H7 (cell line): ENCODE data around the gene CRACDL. TPM values are rescaled to one million over a fixed set of nuclear protein-coding genes. Genes with fewer than 3 reads are reported as not detected.

ENCODE experiments used
- DNase-seq: peaks from one replicate; pipeline ENCODE4 v3.0.0; 2012
- H3K27me3 ChIP-seq: 2 replicates; pipeline ENCODE4 v1.6.0; 2011; ENCODE audit warnings: mild to moderate bottlenecking, low read length; ENCODE audit not compliant: control insufficient read depth, insufficient read depth
- H3K36me3 ChIP-seq: replicated peaks from 2 replicates; pipeline ENCODE4 v1.5.1; 2011; ENCODE audit warnings: low read length; ENCODE audit not compliant: control insufficient read depth, insufficient read depth
- H3K4me3 ChIP-seq: 2 replicates; pipeline ENCODE4 v1.5.1; 2011; ENCODE audit warnings: low read depth, mild to moderate bottlenecking, control low read depth, low read length, moderate library complexity; ENCODE audit not compliant: insufficient read depth
- total RNA-seq: library from RNA; depleted of rRNA; stranded (reverse); fragments of >200 nt; shearing (Covaris generic); gene quantifications from 2 replicates; pipeline ENCODE4 v1.2.3, GENCODE V29; 2014

The CRACDL gene
- total RNA-seq, 1 experiment from 2014 or later, result 0.24 TPM

DNA sequence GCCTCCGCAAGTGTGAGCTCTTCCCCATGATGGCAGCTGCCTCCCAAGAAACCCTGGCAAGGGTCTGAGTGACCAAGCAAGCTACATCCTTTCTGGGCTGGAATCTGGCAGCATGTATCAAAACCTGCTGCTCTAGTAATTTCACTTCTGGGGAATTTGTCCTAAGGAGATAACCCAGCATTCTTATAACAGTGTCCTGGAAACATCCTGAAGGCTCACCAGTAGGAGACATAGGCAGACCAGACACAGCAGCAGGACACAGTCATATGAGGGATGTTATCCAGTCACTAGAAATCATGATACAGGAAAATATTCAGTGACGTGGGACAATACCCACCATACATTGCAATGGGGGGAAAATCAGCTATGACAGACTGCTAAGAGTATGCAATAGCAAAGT lies 64.5 kb downstream of the CRACDL start:
- Histone ChIP-seq H3K27me3 (no peaks in the 10 kb centered on the region), H3K36me3 (no peaks in the 10 kb centered on the region), H3K4me3 (no peak overlapping the region)
- no peak for DNase-seq

DNA sequence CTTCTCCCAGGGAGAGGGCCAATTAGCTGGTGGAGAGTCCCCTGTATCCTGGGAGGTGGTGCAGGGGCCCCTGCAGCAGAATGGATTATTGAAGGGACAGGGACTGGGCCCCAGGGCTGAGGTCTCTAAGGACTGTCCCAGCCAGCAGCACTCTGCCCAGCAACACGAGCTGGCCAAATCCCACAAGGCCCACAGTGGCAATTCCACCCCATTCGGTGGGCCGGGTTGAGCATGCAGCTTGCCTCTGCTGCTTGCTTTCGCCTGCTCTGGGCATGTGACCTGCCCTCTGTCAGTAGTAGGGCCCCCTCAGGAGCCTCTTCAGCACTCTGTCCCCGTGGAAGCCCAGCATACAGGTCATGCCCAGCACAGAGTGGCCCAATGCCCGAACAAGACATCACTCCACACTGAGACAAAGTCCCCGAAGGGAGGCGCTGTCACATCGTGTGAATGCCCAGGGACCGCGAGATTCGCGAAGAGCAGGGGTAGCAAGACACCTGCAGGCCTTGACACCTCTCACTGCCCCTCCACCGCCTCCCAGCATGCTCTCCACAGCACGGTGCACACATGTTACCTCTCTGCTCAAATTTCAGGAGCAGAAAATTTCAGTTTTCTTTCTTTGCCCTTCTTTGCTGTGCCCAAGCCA lies 65.4 kb downstream of the CRACDL start:
- DNase-seq, result peak; percentile 51
- H3K36me3 ChIP-seq, result no peaks in the 10 kb centered on the region
- H3K27me3 ChIP-seq, result no peaks in the 10 kb centered on the region

DNA sequence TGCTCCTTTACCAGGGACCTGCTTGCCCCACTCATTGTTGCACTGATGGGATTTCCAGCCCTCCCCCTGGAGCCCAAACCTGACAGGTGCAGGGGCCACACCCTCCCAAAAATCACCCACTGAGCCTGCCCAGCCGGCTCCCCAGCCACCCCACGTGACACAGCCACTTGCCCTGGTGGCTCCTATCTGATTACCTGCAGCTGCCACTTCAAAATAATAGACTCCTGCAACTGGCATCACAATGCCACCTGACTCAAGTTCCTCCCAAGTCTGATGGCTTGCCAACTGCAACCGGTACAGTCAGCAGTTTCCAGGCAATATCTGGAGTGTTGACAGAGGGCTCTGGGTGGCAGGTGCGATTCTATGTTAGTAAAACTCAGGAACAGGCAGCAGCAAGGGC lies 66.2 kb downstream of the CRACDL start:
- H3K27me3 ChIP-seq, result no peaks in the 10 kb centered on the region
- no peak for DNase-seq
- H3K4me3 ChIP-seq, result no peak overlapping the region
- no peaks in the 10 kb centered on the region for H3K36me3 ChIP-seq

More for the DNA sequence above, 65.4 kb downstream of the CRACDL start:
- H3K4me3 ChIP-seq, result no peak overlapping the region

DNA sequence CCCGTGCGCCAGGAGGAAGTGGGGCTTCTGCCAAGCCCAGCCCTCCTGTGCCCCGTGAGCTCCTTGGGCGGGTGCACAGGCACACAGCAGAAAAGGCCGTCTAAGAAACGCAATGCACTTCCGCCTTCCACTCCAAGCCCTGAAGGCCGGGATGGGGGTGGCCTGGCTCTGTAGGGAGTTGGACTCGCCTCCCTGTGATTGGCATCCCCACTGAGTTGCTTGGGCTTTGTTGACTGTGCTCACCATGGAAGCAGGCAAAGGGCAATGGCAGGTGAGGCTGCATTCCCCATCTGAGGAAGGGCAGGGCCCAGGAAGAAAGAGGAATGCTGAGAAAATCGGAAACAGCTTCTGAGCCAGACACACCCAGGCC lies 66.8 kb downstream of the CRACDL start:
- Histone ChIP-seq H3K4me3 (no peak overlapping the region), H3K36me3 (no peaks in the 10 kb centered on the region), H3K27me3 (no peaks in the 10 kb centered on the region)
- DNase-seq, result peak; percentile 48

DNA sequence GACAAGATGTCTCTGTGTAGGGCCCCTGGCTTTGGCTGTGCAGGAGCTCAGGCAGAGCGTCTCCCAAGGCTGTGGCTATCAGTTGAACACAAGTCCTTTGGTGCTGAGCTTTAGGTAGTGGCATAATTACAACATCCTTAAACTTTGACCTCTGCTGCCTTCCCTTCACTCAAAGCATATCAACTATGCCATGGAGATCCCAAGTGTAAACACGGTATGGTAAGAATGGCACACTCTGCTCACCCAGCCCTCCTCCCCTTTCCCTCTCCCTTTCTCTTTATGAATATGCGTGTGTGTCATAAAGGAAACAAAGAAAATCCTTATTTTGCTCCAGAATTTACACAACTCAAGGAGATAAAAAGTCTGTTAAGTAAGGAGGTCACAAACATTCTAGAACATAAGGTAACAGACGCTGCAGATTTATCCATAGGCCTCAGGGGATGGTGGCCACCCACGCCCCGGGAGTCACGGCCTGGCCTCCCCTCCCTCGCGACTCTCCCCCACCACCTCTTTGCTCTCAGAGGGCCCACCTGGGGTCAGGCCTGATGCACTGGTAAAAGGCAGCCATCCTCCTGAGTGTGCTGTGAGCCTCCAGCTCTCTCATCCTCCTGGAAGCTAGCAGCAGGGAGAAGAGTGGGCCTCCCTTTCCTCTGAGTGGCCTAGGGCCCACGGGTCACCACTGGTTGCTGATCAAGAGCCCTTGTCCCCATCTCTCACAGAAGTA lies 67.3 kb downstream of the CRACDL start:
- no peak overlapping the region for H3K4me3 ChIP-seq
- no peaks in the 10 kb centered on the region for H3K36me3 ChIP-seq
- H3K27me3 ChIP-seq, result no peaks in the 10 kb centered on the region
- peak; percentile 48 for DNase-seq

DNA sequence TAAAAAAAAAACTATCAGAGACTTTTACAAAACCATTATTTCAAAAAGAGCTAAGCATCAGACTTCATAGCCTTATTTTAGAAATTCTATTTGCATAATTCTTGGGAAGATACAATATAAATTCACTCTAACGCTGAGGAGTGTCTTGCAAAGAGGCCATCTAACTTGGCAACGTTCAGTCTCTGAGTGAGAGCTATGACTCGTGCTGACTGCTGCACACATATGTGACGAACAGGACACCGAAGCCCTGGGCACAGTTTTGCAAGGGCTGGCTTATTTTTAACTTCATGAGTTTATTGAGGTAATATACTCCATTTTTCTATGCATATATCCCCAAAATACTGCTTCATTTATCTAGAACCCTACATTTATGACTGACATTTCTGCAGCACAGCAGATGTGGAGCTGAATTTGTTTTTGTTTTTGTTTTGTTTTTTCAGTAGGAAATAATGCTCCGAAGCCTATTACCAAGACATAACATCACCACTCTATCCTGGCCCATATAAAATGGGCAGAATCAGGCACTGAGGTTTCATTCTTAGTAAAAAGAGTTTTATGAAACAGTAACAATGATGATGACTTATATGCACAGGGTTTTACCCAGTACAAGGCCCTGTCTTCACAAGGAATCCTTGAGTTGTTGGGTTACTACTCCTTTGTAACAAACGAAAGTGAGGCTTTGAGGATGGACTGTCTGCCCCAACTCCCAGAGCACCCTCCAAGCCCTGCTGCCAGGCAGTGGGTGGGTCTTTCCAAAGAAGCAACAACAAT lies 68.3 kb downstream of the CRACDL start:
- no peak for DNase-seq
- Histone ChIP-seq H3K4me3 (no peak overlapping the region), H3K27me3 (no peaks in the 10 kb centered on the region), H3K36me3 (no peaks in the 10 kb centered on the region)

DNA sequence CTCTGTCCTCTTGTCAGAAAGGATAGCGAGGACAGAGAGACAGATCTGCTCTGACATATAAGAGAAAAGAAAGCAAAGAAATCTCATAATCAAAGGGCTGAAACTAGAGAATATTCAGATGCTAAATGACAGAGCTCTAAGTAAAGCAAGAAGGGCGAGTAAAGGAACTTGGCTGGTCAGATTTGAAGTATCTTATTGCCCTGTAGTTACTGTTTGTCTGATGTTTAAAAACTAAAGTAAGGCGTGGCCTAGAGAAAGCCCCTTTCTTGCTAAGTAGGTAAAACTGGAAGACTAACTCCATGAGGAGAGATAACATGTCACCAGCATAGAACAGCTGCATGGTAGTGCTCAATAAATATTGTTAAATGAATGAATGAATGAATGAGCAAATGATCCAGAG lies 70.0 kb downstream of the CRACDL start:
- Histone ChIP-seq H3K27me3 (no peaks in the 10 kb centered on the region), H3K4me3 (no peak overlapping the region), H3K36me3 (no peaks in the 10 kb centered on the region)
- no peak for DNase-seq

DNA sequence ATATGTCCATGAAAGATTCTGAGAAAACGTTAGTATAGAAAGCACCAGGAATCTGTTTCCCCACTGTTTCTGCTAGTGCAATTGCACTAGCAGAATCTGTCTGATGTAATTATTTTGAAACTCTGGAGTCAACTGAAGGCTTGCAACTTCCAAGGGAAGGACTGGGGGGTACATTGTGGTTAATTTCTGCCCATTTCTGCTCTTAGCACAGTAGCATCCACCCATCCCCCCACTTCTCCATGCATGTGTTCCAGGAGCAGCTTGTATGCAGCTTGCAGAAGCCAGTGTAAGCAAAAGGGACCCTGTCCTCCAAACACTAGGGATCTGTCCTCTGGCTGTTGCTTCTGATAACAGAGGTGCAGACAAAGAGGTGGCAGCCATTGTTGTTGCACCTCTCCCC lies 74.4 kb downstream of the CRACDL start:
- Histone ChIP-seq H3K27me3 (no peaks in the 10 kb centered on the region), H3K36me3 (no peaks in the 10 kb centered on the region), H3K4me3 (no peak overlapping the region)
- DNase-seq, result no peak

DNA sequence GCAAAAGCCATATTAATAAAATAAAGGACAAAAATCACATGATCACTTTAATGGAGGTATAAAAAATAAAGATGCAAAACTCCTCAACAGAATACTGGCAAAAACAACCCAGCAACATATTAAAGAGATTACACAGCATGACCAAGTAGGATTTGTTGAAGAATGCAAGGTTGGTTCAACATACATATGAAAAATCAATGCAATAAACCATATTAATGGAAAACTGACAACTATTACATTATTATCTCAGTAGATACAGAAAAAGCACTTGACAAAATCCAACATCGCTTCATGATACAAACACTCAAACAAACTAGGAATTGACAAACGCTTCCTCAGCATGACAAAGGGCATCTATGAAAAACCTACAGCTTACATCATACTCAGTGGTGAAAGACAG lies 76.7 kb downstream of the CRACDL start:
- DNase-seq, result no peak
- Histone ChIP-seq H3K27me3 (no peaks in the 10 kb centered on the region), H3K4me3 (no peak overlapping the region)

DNA sequence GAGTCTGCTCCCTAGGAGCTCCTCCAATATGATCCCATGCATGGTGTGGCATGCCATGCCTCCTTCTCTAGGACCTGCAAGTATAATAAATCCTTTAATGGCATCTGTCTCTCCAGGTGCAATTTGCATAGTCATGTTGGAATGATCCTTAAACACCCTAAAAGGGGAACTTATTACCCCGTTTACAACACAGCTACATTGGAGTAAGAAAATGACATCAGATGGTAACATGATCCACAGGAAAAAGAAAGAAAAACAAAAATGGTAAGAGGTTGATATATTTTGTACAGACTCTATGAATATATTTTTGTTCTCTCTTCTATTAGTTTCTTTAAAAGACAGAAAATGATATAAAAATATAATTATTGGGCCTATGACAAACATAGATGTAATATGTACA lies 79.0 kb downstream of the CRACDL start:
- no peaks in the 10 kb centered on the region for H3K27me3 ChIP-seq
- no peak overlapping the region for H3K4me3 ChIP-seq
- H3K36me3 ChIP-seq, result no peaks in the 10 kb centered on the region
- no peak for DNase-seq

More for the DNA sequence above, 76.7 kb downstream of the CRACDL start:
- no peaks in the 10 kb centered on the region for H3K36me3 ChIP-seq

DNA sequence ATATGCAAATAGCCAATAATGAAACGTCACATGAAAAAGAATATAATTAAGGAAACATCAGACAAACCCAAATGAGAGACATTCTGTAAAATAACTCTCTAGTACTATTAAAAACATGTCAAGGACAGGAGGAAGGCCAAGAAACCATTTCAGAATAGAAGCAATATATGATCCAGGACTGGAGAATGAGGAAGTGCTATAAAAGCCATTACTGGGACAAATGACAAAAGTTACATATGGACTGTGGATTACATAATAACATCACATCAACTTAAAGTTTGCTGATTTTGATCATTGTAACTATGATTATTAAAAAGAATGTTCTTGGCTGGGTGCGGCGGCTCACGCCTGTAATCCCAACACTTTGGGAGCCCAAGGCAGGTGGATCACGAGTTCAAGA lies 81.3 kb downstream of the CRACDL start:
- Histone ChIP-seq H3K27me3 (no peaks in the 10 kb centered on the region), H3K36me3 (no peaks in the 10 kb centered on the region), H3K4me3 (no peak overlapping the region)
- DNase-seq, result no peak

DNA sequence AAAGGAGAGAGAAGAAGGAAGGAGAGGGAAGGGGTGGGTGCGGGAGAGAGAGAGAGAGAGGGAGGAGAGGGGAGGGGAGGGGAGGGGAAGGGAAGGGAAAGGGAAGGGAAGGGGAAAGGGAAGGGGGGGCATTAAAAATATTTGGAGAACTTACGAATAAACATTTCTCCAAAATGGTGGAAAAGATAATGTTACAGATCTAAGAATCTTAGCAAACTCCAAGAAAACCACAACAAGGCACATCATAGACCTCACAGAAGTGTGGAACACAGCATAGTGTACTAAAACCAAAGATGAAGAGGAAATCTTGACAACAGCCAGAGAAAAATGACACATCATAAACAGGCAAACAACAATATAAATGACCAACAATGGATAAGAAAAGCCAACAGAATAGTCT lies 83.1 kb downstream of the CRACDL start:
- no peak for DNase-seq
- Histone ChIP-seq H3K4me3 (no peak overlapping the region), H3K27me3 (no peaks in the 10 kb centered on the region), H3K36me3 (no peaks in the 10 kb centered on the region)

DNA sequence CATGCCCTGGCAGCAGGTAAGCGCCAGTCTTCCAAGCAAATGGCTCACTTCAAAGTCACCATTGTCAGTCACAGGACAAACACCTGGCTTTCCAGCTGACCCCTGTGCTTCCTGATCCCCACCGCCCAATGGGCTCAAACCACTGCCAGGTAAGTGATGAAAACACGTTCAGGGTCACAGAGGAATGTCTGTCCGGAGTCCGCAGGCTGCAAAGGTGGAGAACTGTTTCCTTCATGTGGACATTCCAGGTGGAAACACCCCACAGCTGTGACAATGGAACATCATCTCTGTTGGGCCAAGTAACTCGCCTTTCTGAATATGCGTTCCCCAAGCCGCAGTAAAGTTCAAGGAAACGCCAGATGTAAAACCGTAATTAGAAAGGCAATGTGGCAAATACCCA lies 86.0 kb downstream of the CRACDL start:
- no peak overlapping the region for H3K4me3 ChIP-seq
- DNase-seq, result no peak
- H3K27me3 ChIP-seq, result no peaks in the 10 kb centered on the region

DNA sequence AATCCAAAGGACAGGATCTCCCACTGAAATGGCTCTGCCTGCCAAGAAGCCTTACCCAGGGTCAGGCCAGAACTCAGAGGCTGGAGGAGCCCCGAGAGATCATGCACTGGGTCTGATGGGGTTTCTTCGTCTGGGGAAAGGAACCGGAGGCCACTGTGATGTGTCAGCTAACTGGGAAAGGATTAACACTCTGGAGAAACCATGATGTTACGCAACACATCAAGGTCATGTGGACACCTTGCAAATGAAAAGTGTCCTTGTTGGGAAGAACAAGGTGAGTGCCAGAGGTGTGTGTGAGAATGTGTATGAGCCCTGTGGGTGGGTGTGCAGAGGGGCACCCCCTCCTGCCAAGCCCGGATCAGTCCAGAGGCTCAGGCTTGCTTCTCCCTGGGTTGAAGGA lies 86.9 kb downstream of the CRACDL start:
- no peaks in the 10 kb centered on the region for H3K36me3 ChIP-seq
- no peak for DNase-seq
- H3K27me3 ChIP-seq, result no peaks in the 10 kb centered on the region
- no peak overlapping the region for H3K4me3 ChIP-seq

More for the DNA sequence above, 86.0 kb downstream of the CRACDL start:
- no peaks in the 10 kb centered on the region for H3K36me3 ChIP-seq

DNA sequence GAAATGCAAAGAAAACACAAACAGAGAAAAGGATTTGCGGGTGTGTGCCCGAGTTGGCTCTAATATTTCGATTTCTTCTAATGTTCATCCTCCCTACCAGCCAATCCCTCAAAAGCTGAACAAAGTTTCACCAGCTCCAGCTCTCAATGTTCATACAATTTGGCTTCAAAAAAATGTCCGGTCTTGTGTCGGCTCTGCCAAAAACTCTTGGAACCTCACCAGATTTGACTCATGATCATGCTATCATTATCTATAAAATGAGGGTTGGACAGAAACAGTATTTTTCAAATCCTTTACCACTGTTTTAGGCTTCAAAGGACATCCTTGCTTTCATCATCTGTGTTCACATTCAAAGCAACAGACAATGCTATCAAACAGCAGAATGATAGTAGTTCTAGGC lies 88.2 kb downstream of the CRACDL start:
- no peaks in the 10 kb centered on the region for H3K36me3 ChIP-seq
- H3K4me3 ChIP-seq, result no peak overlapping the region
- DNase-seq, result no peak
- no peaks in the 10 kb centered on the region for H3K27me3 ChIP-seq
